Measurements from ENCODE around the gene C4BPA.
A peak's percentile ranks its signal among the peaks of the same experiment; 100 is the strongest.

Gene C4BPA

GRCh38 chr1:207077012-207077411 is 27.0 kb upstream of the C4BPA start:
- no peak overlapping the region for H2BK5ac ChIP-seq (ENCODE audit: low read depth, low read length, poor library complexity, severe bottlenecking)
- H3K4me2 ChIP-seq (ENCODE audit: low read length, poor library complexity, severe bottlenecking) = no peak overlapping the region
- DNase-seq = no peak
- no peaks in the 10 kb centered on the region for H3K79me1 ChIP-seq (replicated peaks; ENCODE audit: low read length, poor library complexity, severe bottlenecking)
- H3K4ac ChIP-seq (ENCODE audit: low read depth in 1 of 2, low read length in 2 of 2) = no peak overlapping the region
- H3K4me3 ChIP-seq (ENCODE audit: insufficient read depth in 1 of 2, low read depth in 1 of 2, low read length in 2 of 2) = no peak overlapping the region
- H2AFZ ChIP-seq (ENCODE audit: low read depth, low read length) = no peak overlapping the region
- H3K23ac ChIP-seq (ENCODE audit: low read length in 2 of 2) = no peak overlapping the region
- H3K4me1 ChIP-seq (ENCODE audit: control insufficient read depth, insufficient read depth, low read depth, low read length) = no peaks in the 10 kb centered on the region
- no peak overlapping the region for H4K8ac ChIP-seq (ENCODE audit: low read length)
- H2AK5ac ChIP-seq (ENCODE audit: low read length, severe bottlenecking) = no peak overlapping the region
- H3K27me3 ChIP-seq (ENCODE audit: control insufficient read depth in 1 of 2, insufficient read depth in 1 of 2, low read length in 2 of 2) = no peaks in the 10 kb centered on the region
- H3K9ac ChIP-seq (ENCODE audit: low read length) = no peak overlapping the region
- no peak overlapping the region for H2BK15ac ChIP-seq (ENCODE audit: low read depth, poor library complexity, severe bottlenecking)
- no peak overlapping the region for H4K91ac ChIP-seq (ENCODE audit: low read length)
- H3K18ac ChIP-seq (ENCODE audit: low read depth in 1 of 2, low read length in 2 of 2) = no peak overlapping the region
- 91% methylated on average over 1 of the region's 1 CpG for WGBS
- no peak overlapping the region for H3K27ac ChIP-seq (ENCODE audit: low read length, poor library complexity, severe bottlenecking)
- no peak overlapping the region for H3K14ac ChIP-seq (ENCODE audit: low read length in 2 of 2)
- H2BK120ac ChIP-seq (ENCODE audit: low read depth, low read length) = no peak overlapping the region
- H3K36me3 ChIP-seq (ENCODE audit: control insufficient read depth in 1 of 2, insufficient read depth in 2 of 2, low read depth in 1 of 2, low read length in 2 of 2) = peaks cover 6 to 40% of the 10 kb centered on the region in 2 experiments
- no peaks in the 10 kb centered on the region for H3K9me3 ChIP-seq (ENCODE audit: control insufficient read depth, low read length)
- no peak overlapping the region for H2BK12ac ChIP-seq (ENCODE audit: low read length in 2 of 2)

GRCh38 chr1:207077470-207078377 is 26.3 kb upstream of the C4BPA start:
- no peak overlapping the region for H3K23ac ChIP-seq (ENCODE audit: low read length in 2 of 2)
- H3K9ac ChIP-seq (ENCODE audit: low read length) = no peak overlapping the region
- no peak overlapping the region for H3K4me2 ChIP-seq (ENCODE audit: low read length, poor library complexity, severe bottlenecking)
- H3K4me3 ChIP-seq (ENCODE audit: insufficient read depth in 1 of 2, low read depth in 1 of 2, low read length in 2 of 2) = no peak overlapping the region
- no peak overlapping the region for H3K18ac ChIP-seq (ENCODE audit: low read depth in 1 of 2, low read length in 2 of 2)
- no peaks in the 10 kb centered on the region for H3K4me1 ChIP-seq (ENCODE audit: control insufficient read depth, insufficient read depth, low read depth, low read length)
- no peak overlapping the region for H2BK120ac ChIP-seq (ENCODE audit: low read depth, low read length)
- no peaks in the 10 kb centered on the region for H3K27me3 ChIP-seq (ENCODE audit: control insufficient read depth in 1 of 2, insufficient read depth in 1 of 2, low read length in 2 of 2)
- no peak overlapping the region for H2AFZ ChIP-seq (ENCODE audit: low read depth, low read length)
- 38% methylated on average over 5 of the region's 6 CpGs for WGBS
- no peaks in the 10 kb centered on the region for H3K9me3 ChIP-seq (ENCODE audit: control insufficient read depth, low read length)
- no peak overlapping the region for H2AK5ac ChIP-seq (ENCODE audit: low read length, severe bottlenecking)
- no peak overlapping the region for H2BK15ac ChIP-seq (ENCODE audit: low read depth, poor library complexity, severe bottlenecking)
- peak; percentile 78 for DNase-seq
- H3K36me3 ChIP-seq (ENCODE audit: control insufficient read depth in 1 of 2, insufficient read depth in 2 of 2, low read depth in 1 of 2, low read length in 2 of 2) = peaks cover 4 to 33% of the 10 kb centered on the region in 2 experiments
- no peaks in the 10 kb centered on the region for H3K79me1 ChIP-seq (replicated peaks; ENCODE audit: low read length, poor library complexity, severe bottlenecking)
- no peak overlapping the region for H3K4ac ChIP-seq (ENCODE audit: low read depth in 1 of 2, low read length in 2 of 2)
- H2BK5ac ChIP-seq (ENCODE audit: low read depth, low read length, poor library complexity, severe bottlenecking) = no peak overlapping the region
- no peak overlapping the region for H4K8ac ChIP-seq (ENCODE audit: low read length)
- no peak overlapping the region for H3K27ac ChIP-seq (ENCODE audit: low read length, poor library complexity, severe bottlenecking)
- H2BK12ac ChIP-seq (ENCODE audit: low read length in 2 of 2) = no peak overlapping the region
- H3K14ac ChIP-seq (ENCODE audit: low read length in 2 of 2) = no peak overlapping the region
- H4K91ac ChIP-seq (ENCODE audit: low read length) = no peak overlapping the region

- H3K36me3 ChIP-seq (ENCODE audit: control insufficient read depth in 1 of 2, insufficient read depth in 2 of 2, low read depth in 1 of 2, low read length in 2 of 2) = peaks cover 4 to 32% of the 10 kb centered on the region in 2 experiments
- 81% methylated on average over 11 of the region's 11 CpGs for WGBS
- H3K9ac ChIP-seq (ENCODE audit: low read length) = no peak overlapping the region
Measured at GRCh38 chr1:207078578-207079132, 25.4 kb upstream of the C4BPA start.

GRCh38 chr1:207079706-207080241 is 24.3 kb upstream of the C4BPA start:
- Histone ChIP-seq H2AK5ac (ENCODE audit: low read length, severe bottlenecking) (no peak overlapping the region), H2BK120ac (ENCODE audit: low read depth, low read length) (no peak overlapping the region), H4K91ac (ENCODE audit: low read length) (no peak overlapping the region), H2AFZ (ENCODE audit: low read depth, low read length) (no peak overlapping the region), H3K79me1 (replicated peaks; ENCODE audit: low read length, poor library complexity, severe bottlenecking) (no peaks in the 10 kb centered on the region), H3K27ac (ENCODE audit: low read length, poor library complexity, severe bottlenecking) (no peak overlapping the region), H3K4ac (ENCODE audit: low read depth in 1 of 2, low read length in 2 of 2) (no peak overlapping the region), H4K8ac (ENCODE audit: low read length) (no peak overlapping the region), H3K23ac (ENCODE audit: low read length in 2 of 2) (no peak overlapping the region), H3K9ac (ENCODE audit: low read length) (no peak overlapping the region), H2BK15ac (ENCODE audit: low read depth, poor library complexity, severe bottlenecking) (no peak overlapping the region), H3K4me2 (ENCODE audit: low read length, poor library complexity, severe bottlenecking) (no peak overlapping the region), H3K18ac (ENCODE audit: low read depth in 1 of 2, low read length in 2 of 2) (no peak overlapping the region), H3K14ac (ENCODE audit: low read length in 2 of 2) (no peak overlapping the region), H3K4me1 (ENCODE audit: control insufficient read depth, insufficient read depth, low read depth, low read length) (no peaks in the 10 kb centered on the region), H2BK5ac (ENCODE audit: low read depth, low read length, poor library complexity, severe bottlenecking) (no peak overlapping the region), H3K36me3 (ENCODE audit: control insufficient read depth in 1 of 2, insufficient read depth in 2 of 2, low read depth in 1 of 2, low read length in 2 of 2) (peaks cover 4 to 30% of the 10 kb centered on the region in 2 experiments), H3K4me3 (ENCODE audit: insufficient read depth in 1 of 2, low read depth in 1 of 2, low read length in 2 of 2) (no peak overlapping the region), H3K27me3 (ENCODE audit: control insufficient read depth in 1 of 2, insufficient read depth in 1 of 2, low read length in 2 of 2) (peaks cover 0 to 3% of the 10 kb centered on the region in 2 experiments), H3K9me3 (ENCODE audit: control insufficient read depth, low read length) (no peaks in the 10 kb centered on the region), H2BK12ac (ENCODE audit: low read length in 2 of 2) (no peak overlapping the region)
- DNase-seq = no peak
- 86% methylated on average over 4 of the region's 6 CpGs for WGBS

More at GRCh38 chr1:207078578-207079132, 25.4 kb upstream of the C4BPA start:
- no peak overlapping the region for H3K23ac ChIP-seq (ENCODE audit: low read length in 2 of 2)
- H3K14ac ChIP-seq (ENCODE audit: low read length in 2 of 2) = no peak overlapping the region
- peak overlapping the region in 1 of 2 experiments; percentile 29 for H2BK12ac ChIP-seq (ENCODE audit: low read length in 2 of 2)
- no peak overlapping the region for H2BK5ac ChIP-seq (ENCODE audit: low read depth, low read length, poor library complexity, severe bottlenecking)
- no peak overlapping the region for H3K18ac ChIP-seq (ENCODE audit: low read depth in 1 of 2, low read length in 2 of 2)
- H3K27me3 ChIP-seq (ENCODE audit: control insufficient read depth in 1 of 2, insufficient read depth in 1 of 2, low read length in 2 of 2) = peaks cover 0 to under 1% of the 10 kb centered on the region in 2 experiments
- H3K4me2 ChIP-seq (ENCODE audit: low read length, poor library complexity, severe bottlenecking) = no peak overlapping the region
- H2AK5ac ChIP-seq (ENCODE audit: low read length, severe bottlenecking) = no peak overlapping the region
- no peak overlapping the region for H3K4me3 ChIP-seq (ENCODE audit: insufficient read depth in 1 of 2, low read depth in 1 of 2, low read length in 2 of 2)
- H4K8ac ChIP-seq (ENCODE audit: low read length) = no peak overlapping the region
- DNase-seq = no peak
- H4K91ac ChIP-seq (ENCODE audit: low read length) = no peak overlapping the region
- H3K4ac ChIP-seq (ENCODE audit: low read depth in 1 of 2, low read length in 2 of 2) = no peak overlapping the region
- H2BK120ac ChIP-seq (ENCODE audit: low read depth, low read length) = no peak overlapping the region
- H3K27ac ChIP-seq (ENCODE audit: low read length, poor library complexity, severe bottlenecking) = no peak overlapping the region
- H2AFZ ChIP-seq (ENCODE audit: low read depth, low read length) = no peak overlapping the region
- no peak overlapping the region for H2BK15ac ChIP-seq (ENCODE audit: low read depth, poor library complexity, severe bottlenecking)
- H3K79me1 ChIP-seq (replicated peaks; ENCODE audit: low read length, poor library complexity, severe bottlenecking) = no peaks in the 10 kb centered on the region
- H3K9me3 ChIP-seq (ENCODE audit: control insufficient read depth, low read length) = no peaks in the 10 kb centered on the region
- H3K4me1 ChIP-seq (ENCODE audit: control insufficient read depth, insufficient read depth, low read depth, low read length) = no peaks in the 10 kb centered on the region
